ENCODE results near the gene CD63. TPM values are rescaled to one million over a fixed set of nuclear protein-coding genes. Genes with fewer than 3 reads are reported as not detected.
A peak's percentile ranks its signal among the peaks of the same experiment; 100 is the strongest.

The CD63 gene
- total and polyA plus RNA-seq, 9 of the 15 experiments (the other 6 are each of a cell fraction or from before 2014, with no cell fraction given), result 313 to 735 (median 433) TPM

DNA sequence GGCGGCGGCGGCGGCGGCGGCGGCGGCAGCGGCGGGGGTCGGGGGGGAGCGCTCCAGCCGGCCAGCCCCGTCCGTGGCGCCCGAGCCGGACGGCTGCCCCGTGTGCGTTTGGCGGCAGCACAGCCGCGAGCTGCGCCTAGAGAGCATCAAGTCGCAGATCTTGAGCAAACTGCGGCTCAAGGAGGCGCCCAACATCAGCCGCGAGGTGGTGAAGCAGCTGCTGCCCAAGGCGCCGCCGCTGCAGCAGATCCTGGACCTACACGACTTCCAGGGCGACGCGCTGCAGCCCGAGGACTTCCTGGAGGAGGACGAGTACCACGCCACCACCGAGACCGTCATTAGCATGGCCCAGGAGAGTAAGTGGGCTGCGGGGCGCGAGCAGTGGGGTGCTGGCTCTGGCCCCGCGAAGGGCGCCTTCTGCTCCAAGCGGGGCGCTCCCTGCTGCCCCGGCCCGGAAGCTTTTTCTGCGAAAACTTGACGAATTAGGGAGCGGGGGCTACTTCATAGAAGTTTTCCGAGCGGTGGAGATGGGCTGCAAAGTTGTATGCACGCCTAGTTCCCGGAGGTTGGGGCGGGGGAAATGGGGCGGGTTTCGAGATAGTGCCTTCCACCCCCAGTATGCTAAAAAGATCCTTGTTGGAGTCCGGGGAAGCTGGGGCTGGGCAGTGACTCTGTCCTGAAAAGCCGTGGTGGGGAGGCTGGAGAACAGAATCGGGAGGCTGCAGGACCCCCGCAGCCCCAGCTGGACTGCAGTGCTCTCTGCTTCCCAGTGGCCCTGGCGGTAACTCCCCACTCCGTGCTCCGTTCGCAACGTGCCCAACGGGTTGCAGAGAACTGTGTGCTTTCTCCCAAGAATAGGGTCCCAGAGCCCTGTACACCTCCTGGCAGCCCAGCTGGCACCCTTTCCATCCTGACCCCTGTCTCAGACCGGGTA, 14.9 kb upstream of the CD63 start:
- WGBS (ENCODE audit: insufficient coverage, low coverage, missing lambda C conversion rate), result under 1% methylated on average over 39 of the region's 73 CpGs
- no peaks in the 10 kb centered on the region; the same call in 1 of the 2 replicates for H3K9me3 ChIP-seq (replicated peaks; ENCODE audit: control insufficient read depth, insufficient read depth, low read depth, low read length)
- H3K36me3 ChIP-seq (ENCODE audit: control insufficient read depth, insufficient read depth, low read length), result peaks cover 26% of the 10 kb centered on the region; the same call in 2 of the 3 replicates
- H3K4me2 ChIP-seq (ENCODE audit: insufficient read depth, low read length), result peak overlapping the region; percentile 96
- peak in 2 of 4 experiments; percentile 42 to 76 for DNase-seq (ENCODE audit: extremely low read depth in 1 of 4, low spot score in 3 of 4)
- ATAC-seq, result peak; percentile 64
- peaks cover 33 to 39% of the 10 kb centered on the region in 2 experiments for H3K4me1 ChIP-seq (replicated peaks in 1 of 2; ENCODE audit: control insufficient read depth in 2 of 2, insufficient read depth in 2 of 2, low read length in 2 of 2)
- H3K27ac ChIP-seq (ENCODE audit: extremely low read depth, low read depth, low read length), result peak overlapping the region; percentile 64
- BruUV-seq (replicated peaks), result TSS peak; percentile 43
- in situ Hi-C loops (cut with MboI) (no loop called here), intact Hi-C loops (cut with micrococcal nuclease) (loop anchor here (1.0 to 2.0 kb wide), 2 partner anchors 54 to 183 kb away; partner anchors contain the start of gene PYM1)
- no peaks in the 10 kb centered on the region for H3K27me3 ChIP-seq (ENCODE audit: control insufficient read depth in 2 of 2, insufficient read depth in 2 of 2, low read length in 2 of 2)
- peak; percentile 55 for FAIRE-seq
- POLR2A ChIA-PET, result interaction anchor here (0.6 to 4.5 kb wide), 7 partner anchors 11 to 461 kb away, joined by 3 to 44 read pairs (median 3); partner anchors contain the start of gene CD63
- H2AFZ ChIP-seq (ENCODE audit: low read depth, low read length), result peak overlapping the region; percentile 84
- H3K4me3 ChIP-seq, result peak overlapping the region; percentile 86
- no peaks in the 10 kb centered on the region for H4K20me1 ChIP-seq (replicated peaks; ENCODE audit: control insufficient read depth, insufficient read depth, low read length)
- peaks cover 38% of the 10 kb centered on the region for H3K79me2 ChIP-seq (ENCODE audit: control insufficient read depth, insufficient read depth, low read length)
- peak overlapping the region; percentile 67 to 98 for H3K9ac ChIP-seq (ENCODE audit: insufficient read depth in 1 of 2, low read depth in 2 of 2, low read length in 2 of 2)
- CTCF ChIA-PET (ENCODE audit: low intra/inter-chr PET ratio), result interaction anchor here (0.6 to 1.1 kb wide), 2 partner anchors 446 to 727 kb away, joined by 3 to 4 read pairs; no protein-coding TSS in a partner anchor
- no peaks in the 10 kb centered on the region for H3K9me1 ChIP-seq (ENCODE audit: control insufficient read depth, insufficient read depth, low read length)
- TF ChIP-seq HNRNPLL (IDR thresholded peaks at IDR 0.05; ENCODE audit: low read depth, low read length, poor library complexity, severe bottlenecking) (peak; percentile 96), CXXC5 (CRISPR knock-in tag; IDR thresholded peaks at IDR 0.05) (peak; percentile 59)
- TF ChIP-seq, protein P1, sequence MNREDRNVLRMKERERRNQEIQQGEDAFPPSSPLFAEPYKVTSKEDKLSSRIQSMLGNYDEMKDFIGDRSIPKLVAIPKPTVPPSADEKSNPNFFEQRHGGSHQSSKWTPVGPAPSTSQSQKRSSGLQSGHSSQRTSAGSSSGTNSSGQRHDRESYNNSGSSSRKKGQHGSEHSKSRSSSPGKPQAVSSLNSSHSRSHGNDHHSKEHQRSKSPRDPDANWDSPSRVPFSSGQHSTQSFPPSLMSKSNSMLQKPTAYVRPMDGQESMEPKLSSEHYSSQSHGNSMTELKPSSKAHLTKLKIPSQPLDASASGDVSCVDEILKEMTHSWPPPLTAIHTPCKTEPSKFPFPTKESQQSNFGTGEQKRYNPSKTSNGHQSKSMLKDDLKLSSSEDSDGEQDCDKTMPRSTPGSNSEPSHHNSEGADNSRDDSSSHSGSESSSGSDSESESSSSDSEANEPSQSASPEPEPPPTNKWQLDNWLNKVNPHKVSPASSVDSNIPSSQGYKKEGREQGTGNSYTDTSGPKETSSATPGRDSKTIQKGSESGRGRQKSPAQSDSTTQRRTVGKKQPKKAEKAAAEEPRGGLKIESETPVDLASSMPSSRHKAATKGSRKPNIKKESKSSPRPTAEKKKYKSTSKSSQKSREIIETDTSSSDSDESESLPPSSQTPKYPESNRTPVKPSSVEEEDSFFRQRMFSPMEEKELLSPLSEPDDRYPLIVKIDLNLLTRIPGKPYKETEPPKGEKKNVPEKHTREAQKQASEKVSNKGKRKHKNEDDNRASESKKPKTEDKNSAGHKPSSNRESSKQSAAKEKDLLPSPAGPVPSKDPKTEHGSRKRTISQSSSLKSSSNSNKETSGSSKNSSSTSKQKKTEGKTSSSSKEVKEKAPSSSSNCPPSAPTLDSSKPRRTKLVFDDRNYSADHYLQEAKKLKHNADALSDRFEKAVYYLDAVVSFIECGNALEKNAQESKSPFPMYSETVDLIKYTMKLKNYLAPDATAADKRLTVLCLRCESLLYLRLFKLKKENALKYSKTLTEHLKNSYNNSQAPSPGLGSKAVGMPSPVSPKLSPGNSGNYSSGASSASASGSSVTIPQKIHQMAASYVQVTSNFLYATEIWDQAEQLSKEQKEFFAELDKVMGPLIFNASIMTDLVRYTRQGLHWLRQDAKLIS (CRISPR knock-in tag; IDR thresholded peaks at IDR 0.05), result no peak
- TF ChIP-seq, protein P2, sequence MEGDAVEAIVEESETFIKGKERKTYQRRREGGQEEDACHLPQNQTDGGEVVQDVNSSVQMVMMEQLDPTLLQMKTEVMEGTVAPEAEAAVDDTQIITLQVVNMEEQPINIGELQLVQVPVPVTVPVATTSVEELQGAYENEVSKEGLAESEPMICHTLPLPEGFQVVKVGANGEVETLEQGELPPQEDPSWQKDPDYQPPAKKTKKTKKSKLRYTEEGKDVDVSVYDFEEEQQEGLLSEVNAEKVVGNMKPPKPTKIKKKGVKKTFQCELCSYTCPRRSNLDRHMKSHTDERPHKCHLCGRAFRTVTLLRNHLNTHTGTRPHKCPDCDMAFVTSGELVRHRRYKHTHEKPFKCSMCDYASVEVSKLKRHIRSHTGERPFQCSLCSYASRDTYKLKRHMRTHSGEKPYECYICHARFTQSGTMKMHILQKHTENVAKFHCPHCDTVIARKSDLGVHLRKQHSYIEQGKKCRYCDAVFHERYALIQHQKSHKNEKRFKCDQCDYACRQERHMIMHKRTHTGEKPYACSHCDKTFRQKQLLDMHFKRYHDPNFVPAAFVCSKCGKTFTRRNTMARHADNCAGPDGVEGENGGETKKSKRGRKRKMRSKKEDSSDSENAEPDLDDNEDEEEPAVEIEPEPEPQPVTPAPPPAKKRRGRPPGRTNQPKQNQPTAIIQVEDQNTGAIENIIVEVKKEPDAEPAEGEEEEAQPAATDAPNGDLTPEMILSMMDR (IDR thresholded peaks at IDR 0.05 in 2 of 3, conservative IDR thresholded peaks at IDR 0.05 in 1 of 3; ENCODE audit: insufficient read depth in 2 of 3, low read depth in 1 of 3, low read length in 3 of 3), result peak in 2 of 3 experiments; percentile 28 to 46; a peak in 2 of 6 replicates
- TF ChIP-seq, protein P3, sequence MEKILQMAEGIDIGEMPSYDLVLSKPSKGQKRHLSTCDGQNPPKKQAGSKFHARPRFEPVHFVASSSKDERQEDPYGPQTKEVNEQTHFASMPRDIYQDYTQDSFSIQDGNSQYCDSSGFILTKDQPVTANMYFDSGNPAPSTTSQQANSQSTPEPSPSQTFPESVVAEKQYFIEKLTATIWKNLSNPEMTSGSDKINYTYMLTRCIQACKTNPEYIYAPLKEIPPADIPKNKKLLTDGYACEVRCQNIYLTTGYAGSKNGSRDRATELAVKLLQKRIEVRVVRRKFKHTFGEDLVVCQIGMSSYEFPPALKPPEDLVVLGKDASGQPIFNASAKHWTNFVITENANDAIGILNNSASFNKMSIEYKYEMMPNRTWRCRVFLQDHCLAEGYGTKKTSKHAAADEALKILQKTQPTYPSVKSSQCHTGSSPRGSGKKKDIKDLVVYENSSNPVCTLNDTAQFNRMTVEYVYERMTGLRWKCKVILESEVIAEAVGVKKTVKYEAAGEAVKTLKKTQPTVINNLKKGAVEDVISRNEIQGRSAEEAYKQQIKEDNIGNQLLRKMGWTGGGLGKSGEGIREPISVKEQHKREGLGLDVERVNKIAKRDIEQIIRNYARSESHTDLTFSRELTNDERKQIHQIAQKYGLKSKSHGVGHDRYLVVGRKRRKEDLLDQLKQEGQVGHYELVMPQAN (IDR thresholded peaks at IDR 0.05; ENCODE audit: borderline replicate concordance), result peak; percentile 64; the same call in 1 of the 2 replicates
- TF ChIP-seq, protein P4, sequence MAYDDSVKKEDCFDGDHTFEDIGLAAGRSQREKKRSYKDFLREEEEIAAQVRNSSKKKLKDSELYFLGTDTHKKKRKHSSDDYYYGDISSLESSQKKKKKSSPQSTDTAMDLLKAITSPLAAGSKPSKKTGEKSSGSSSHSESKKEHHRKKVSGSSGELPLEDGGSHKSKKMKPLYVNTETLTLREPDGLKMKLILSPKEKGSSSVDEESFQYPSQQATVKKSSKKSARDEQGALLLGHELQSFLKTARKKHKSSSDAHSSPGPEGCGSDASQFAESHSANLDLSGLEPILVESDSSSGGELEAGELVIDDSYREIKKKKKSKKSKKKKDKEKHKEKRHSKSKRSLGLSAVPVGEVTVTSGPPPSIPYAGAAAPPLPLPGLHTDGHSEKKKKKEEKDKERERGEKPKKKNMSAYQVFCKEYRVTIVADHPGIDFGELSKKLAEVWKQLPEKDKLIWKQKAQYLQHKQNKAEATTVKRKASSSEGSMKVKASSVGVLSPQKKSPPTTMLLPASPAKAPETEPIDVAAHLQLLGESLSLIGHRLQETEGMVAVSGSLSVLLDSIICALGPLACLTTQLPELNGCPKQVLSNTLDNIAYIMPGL (CRISPR knock-in tag; IDR thresholded peaks at IDR 0.05), result 0 out of 2 replicates have a peak, but pooled peaks have one; percentile 64

Data from K562 (cell line).